OCI-M1 (cell line): ENCODE results near the gene FEZF2.

ENCODE experiments used
- DNase-seq: peaks from one replicate; lab custom pipeline; 2025; lab: John Stamatoyannopoulos, UW

Gene FEZF2

GRCh38 chr3:62372621-62373041 lies 719 bp downstream of the FEZF2 start:
- DNase-seq = no peak

- DNase-seq = no peak
These were observed 1.4 kb downstream of the FEZF2 start for GRCh38 chr3:62371720-62372591.

GRCh38 chr3:62370858-62371719 lies 2.3 kb downstream of the FEZF2 start:
- DNase-seq = no peak

- no peak for DNase-seq
These were observed 3.1 kb downstream of the FEZF2 start for GRCh38 chr3:62370112-62370857.

GRCh38 chr3:62369476-62369743 lies 3.9 kb downstream of the FEZF2 start:
- DNase-seq = no peak

- no peak for DNase-seq
These were observed 4.5 kb downstream of the FEZF2 start for GRCh38 chr3:62368705-62369475.

GRCh38 chr3:62368290-62368704 lies 5.1 kb downstream of the FEZF2 start:
- DNase-seq = no peak

- DNase-seq = no peak
These were observed 5.6 kb downstream of the FEZF2 start for GRCh38 chr3:62367763-62368195.

GRCh38 chr3:62366126-62366484 lies 7.2 kb downstream of the FEZF2 start:
- DNase-seq = no peak

- no peak for DNase-seq
These were observed 7.8 kb downstream of the FEZF2 start for GRCh38 chr3:62365391-62366125.

GRCh38 chr3:62364191-62364590 lies 9.2 kb downstream of the FEZF2 start:
- no peak for DNase-seq

- DNase-seq = no peak
These were observed 10.1 kb downstream of the FEZF2 start for GRCh38 chr3:62363275-62363674.

GRCh38 chr3:62361824-62362223 lies 11.5 kb downstream of the FEZF2 start:
- no peak for DNase-seq

GRCh38 chr3:62361261-62361660 lies 12.1 kb downstream of the FEZF2 start:
- no peak for DNase-seq

- DNase-seq = no peak
These were observed 13.8 kb downstream of the FEZF2 start for GRCh38 chr3:62359531-62359930.

- DNase-seq = no peak
These were observed 17.0 kb downstream of the FEZF2 start for GRCh38 chr3:62356356-62356755.

GRCh38 chr3:62355703-62356102 lies 17.6 kb downstream of the FEZF2 start:
- DNase-seq = no peak

- DNase-seq = no peak
These were observed 29.6 kb downstream of the FEZF2 start for GRCh38 chr3:62343755-62344154.

GRCh38 chr3:62335196-62335595 lies 38.2 kb downstream of the FEZF2 start:
- DNase-seq = no peak

GRCh38 chr3:62332835-62333244 lies 40.5 kb downstream of the FEZF2 start:
- peak; percentile 33 for DNase-seq

GRCh38 chr3:62332017-62332416 lies 41.3 kb downstream of the FEZF2 start:
- no peak for DNase-seq
